K562 (cell line): ENCODE data around the gene NDST4. TPM values are rescaled to one million over a fixed set of nuclear protein-coding genes. Genes with fewer than 3 reads are reported as not detected.

Experiments
- ATAC-seq: fragments of 200-7000 bp; cut with Tn5 transposase; 3 replicates; pipeline ENCODE4 v1.9.1; 2020; ENCODE audit warnings: moderate library complexity
- BruUV-seq: library from RNA; stranded (reverse); fragments of 400-500 nt; replicated peaks from 2 replicates; lab custom pipeline; 2021; lab: Mats Ljungman, UMichigan
- CTCF ChIA-PET: fragments of 300-600 bp; formaldehyde crosslinking; extraction: SDS; loops from one replicate; lab custom pipeline; 2021; ENCODE audit warnings: low intra/inter-chr PET ratio; lab: Yijun Ruan, JAX
- POLR2A ChIA-PET: fragments of 300-600, 350-650 bp; sonication (Branson Sonifier 250); formaldehyde crosslinking; extraction: SDS; loops from one replicate; lab custom pipeline; 2021; ENCODE audit warnings: antibody characterized with exemption, inconsistent platforms; lab: Yijun Ruan, JAX
- DNase-seq, 4 experiments: peaks; one replicate each; pipeline versions ENCODE4 v3.0.0 to v3.0.0-alpha.2; 2011 to 2018; ENCODE audit warnings: low spot score in 3 of 4, mixed read lengths in 3 of 4; ENCODE audit errors: extremely low read depth in 1 of 4
- FAIRE-seq: peaks from 2 replicates; lab custom pipeline; 2011; peaks lifted over from hg19 to GRCh38; lab: Jason Lieb, UNC
- H2AFZ ChIP-seq: 2 replicates; pipeline ENCODE4 v1.6.0; 2011; ENCODE audit warnings: low read depth, low read length, control low read depth, inconsistent platforms
- H3K27ac ChIP-seq: fragments of 200-600 bp; 3 replicates; pipeline ENCODE4 v1.8.0; 2011; ENCODE audit warnings: low read depth, mild to moderate bottlenecking, control low read depth, inconsistent platforms, low read length, moderate library complexity, mixed read lengths; ENCODE audit errors: extremely low read depth
- H3K27me3 ChIP-seq, 2 experiments: fragments of 300-600 bp in 1 of 2; 2 replicates in 1 of 2; 3 replicates in 1 of 2; pipeline versions ENCODE4 v1.6.0 to v1.8.0; 2011; ENCODE audit warnings: inconsistent platforms in 2 of 2, low read length in 2 of 2, mild to moderate bottlenecking in 1 of 2, mixed read lengths in 1 of 2, moderate library complexity in 1 of 2; ENCODE audit not compliant: control insufficient read depth in 2 of 2, insufficient read depth in 2 of 2
- H3K36me3 ChIP-seq: fragments of 300-600 bp; 3 replicates; pipeline ENCODE4 v1.8.0; 2011; ENCODE audit warnings: mild to moderate bottlenecking, low read length, inconsistent platforms; ENCODE audit not compliant: control insufficient read depth, insufficient read depth
- H3K4me1 ChIP-seq, 2 experiments: fragments of 200-600 bp in 1 of 2; replicated peaks in 1 of 2; 2 replicates in 1 of 2; 3 replicates in 1 of 2; pipeline versions ENCODE4 v1.5.1 to v1.8.0; 2011; ENCODE audit warnings: inconsistent platforms in 2 of 2, low read length in 2 of 2, mild to moderate bottlenecking in 1 of 2, mixed read lengths in 1 of 2, moderate library complexity in 1 of 2; ENCODE audit not compliant: control insufficient read depth in 2 of 2, insufficient read depth in 2 of 2
- H3K4me2 ChIP-seq: 2 replicates; pipeline ENCODE4 v1.6.1; 2011; ENCODE audit warnings: low read length, control low read depth, inconsistent platforms, mixed read lengths; ENCODE audit not compliant: insufficient read depth
- H3K4me3 ChIP-seq: fragments of 200-600 bp; sonication (generic), shearing (Covaris generic); 2 replicates; pipeline ENCODE4 v1.5.1; 2016; ENCODE audit warnings: control low read depth, inconsistent platforms
- H3K79me2 ChIP-seq: fragments of 200-600 bp; 3 replicates; pipeline ENCODE4 v1.8.0; 2011; ENCODE audit warnings: low read length, inconsistent platforms; ENCODE audit not compliant: control insufficient read depth, insufficient read depth
- H3K9ac ChIP-seq, 2 experiments: 2 replicates each; pipeline versions ENCODE4 v1.6.0 to v1.6.1; 2011; ENCODE audit warnings: low read depth in 2 of 2, low read length in 2 of 2, control low read depth in 1 of 2, inconsistent platforms in 1 of 2, mild to moderate bottlenecking in 1 of 2, mixed read lengths in 1 of 2; ENCODE audit not compliant: insufficient read depth in 1 of 2
- H3K9me1 ChIP-seq: one replicate; pipeline ENCODE4 v1.6.0; 2011; ENCODE audit warnings: inconsistent platforms, mild to moderate bottlenecking, low read length, moderate library complexity; ENCODE audit not compliant: control insufficient read depth, insufficient read depth
- H3K9me3 ChIP-seq: replicated peaks from 2 replicates; pipeline ENCODE4 v1.5.1; 2011; ENCODE audit warnings: low read depth, low read length, inconsistent platforms; ENCODE audit not compliant: control insufficient read depth, insufficient read depth
- H4K20me1 ChIP-seq: replicated peaks from 2 replicates; pipeline ENCODE4 v1.6.1; 2011; ENCODE audit warnings: low read length, inconsistent platforms, mixed read lengths; ENCODE audit not compliant: control insufficient read depth, insufficient read depth
- NRF1 ChIP-seq, 2 experiments: fragments of 450-650 bp; IDR thresholded peaks in 1 of 2; conservative IDR thresholded peaks in 1 of 2; 2 replicates each; pipeline ENCODE4 v1.6.1; 2014; ENCODE audit warnings: mild to moderate bottlenecking in 2 of 2
- WGBS: fragments of 100-300 bp; shearing (Covaris generic); methylation state at CpG from one replicate; pipeline ENCODE4 v1.1.6; 2016; ENCODE audit warnings: low coverage, mixed read lengths; ENCODE audit not compliant: insufficient coverage; ENCODE audit errors: missing lambda C conversion rate; 5-methylcytosine and 5-hydroxymethylcytosine counted together
- in situ Hi-C: fragments of 300-500 bp; cut with MboI; formaldehyde crosslinking; loops from 4 replicates; pipeline ENCODE4 v1.15.0; 2018; ENCODE audit warnings: inconsistent platforms, mixed read lengths
- intact Hi-C: fragments of 100-400 bp; cut with micrococcal nuclease; formaldehyde crosslinking; loops from 2 replicates; pipeline ENCODE4 v1.14.2; 2022
- polyA plus RNA-seq, 8 experiments: library from polyadenylated mRNA; depleted of rRNA in 4 of 8; stranded (reverse) in 5 of 8; unstranded in 3 of 8; fragments of >200 nt; fragmentation: Nextera tagmentation in 2 of 8; fragmentation: Illumina TruSeq in 1 of 8; extraction: Ambion mirVana in 2 of 8; extraction: Trizol in 1 of 8; gene quantifications; 2 replicates each; pipeline versions ENCODE4 v1.2.1 to v1.2.3, GENCODE V29; 2011 to 2014; ENCODE audit warnings: inconsistent platforms in 1 of 8, missing spikeins in 1 of 8
- total RNA-seq, 7 experiments: library from RNA; depleted of rRNA in 6 of 7; stranded (reverse); fragments of >200 nt in 6 of 7; fragmentation: Illumina TruSeq in 2 of 7; extraction: Trizol in 2 of 7; gene quantifications; 2 replicates each; pipeline versions ENCODE4 v1.2.1 to v1.2.3, GENCODE V29; 2011 to 2021; ENCODE audit warnings: low replicate concordance in 1 of 7
- TF ChIP-seq, protein P1 (sequence below): IDR thresholded peaks from 2 replicates; pipeline ENCODE4 v1.6.1; 2016; ENCODE audit warnings: missing genetic modification characterization, missing compliant biosample characterization
- TF ChIP-seq, protein P2 (sequence below): fragments of 450-650 bp; formaldehyde crosslinking; IDR thresholded peaks from 2 replicates; pipeline ENCODE4 v1.4.0; 2020; ENCODE audit warnings: mild to moderate bottlenecking, mixed read lengths

Gene NDST4
- total and polyA plus RNA-seq, 9 of the 15 experiments (the other 6 are each of a cell fraction or from before 2014, with no cell fraction given), result not detected

- no peak overlapping the region for H3K27ac ChIP-seq
- H4K20me1 ChIP-seq, result no peaks in the 10 kb centered on the region
- H3K4me2 ChIP-seq, result no peak overlapping the region
- no peak for FAIRE-seq
- H3K9me1 ChIP-seq, result no peaks in the 10 kb centered on the region
- intact Hi-C loops (no loop called here), in situ Hi-C loops (no loop called here)
- no peaks in the 10 kb centered on the region for H3K79me2 ChIP-seq
- ChIA-PET CTCF (no interaction called here), POLR2A (no interaction called here)
- TF ChIP-seq, protein P1, sequence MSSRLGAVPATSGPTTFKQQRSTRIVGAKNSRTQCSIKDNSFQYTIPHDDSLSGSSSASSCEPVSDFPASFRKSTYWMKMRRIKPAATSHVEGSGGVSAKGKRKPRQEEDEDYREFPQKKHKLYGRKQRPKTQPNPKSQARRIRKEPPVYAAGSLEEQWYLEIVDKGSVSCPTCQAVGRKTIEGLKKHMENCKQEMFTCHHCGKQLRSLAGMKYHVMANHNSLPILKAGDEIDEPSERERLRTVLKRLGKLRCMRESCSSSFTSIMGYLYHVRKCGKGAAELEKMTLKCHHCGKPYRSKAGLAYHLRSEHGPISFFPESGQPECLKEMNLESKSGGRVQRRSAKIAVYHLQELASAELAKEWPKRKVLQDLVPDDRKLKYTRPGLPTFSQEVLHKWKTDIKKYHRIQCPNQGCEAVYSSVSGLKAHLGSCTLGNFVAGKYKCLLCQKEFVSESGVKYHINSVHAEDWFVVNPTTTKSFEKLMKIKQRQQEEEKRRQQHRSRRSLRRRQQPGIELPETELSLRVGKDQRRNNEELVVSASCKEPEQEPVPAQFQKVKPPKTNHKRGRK (tag), result no peak
- TF ChIP-seq, all 486 proteins: peak for 0
- Histone ChIP-seq H3K4me3 (no peak overlapping the region), H3K4me1 (no peaks in the 10 kb centered on the region), H3K9ac (no peak overlapping the region), H3K36me3 (no peaks in the 10 kb centered on the region), H3K27me3 (no peaks in the 10 kb centered on the region), H3K9me3 (0 out of 2 replicates have a peak, but pooled peaks cover 1% of the 10 kb centered on the region), H2AFZ (no peak overlapping the region)
- WGBS, result 0% methylated on average over 2 of the region's 2 CpGs
- DNase-seq (no peak), ATAC-seq (no peak)
- no TSS peak for BruUV-seq
Measured at GRCh38 chr4:115128037-115128436, 14.6 kb upstream of the NDST4 start.

DNA sequence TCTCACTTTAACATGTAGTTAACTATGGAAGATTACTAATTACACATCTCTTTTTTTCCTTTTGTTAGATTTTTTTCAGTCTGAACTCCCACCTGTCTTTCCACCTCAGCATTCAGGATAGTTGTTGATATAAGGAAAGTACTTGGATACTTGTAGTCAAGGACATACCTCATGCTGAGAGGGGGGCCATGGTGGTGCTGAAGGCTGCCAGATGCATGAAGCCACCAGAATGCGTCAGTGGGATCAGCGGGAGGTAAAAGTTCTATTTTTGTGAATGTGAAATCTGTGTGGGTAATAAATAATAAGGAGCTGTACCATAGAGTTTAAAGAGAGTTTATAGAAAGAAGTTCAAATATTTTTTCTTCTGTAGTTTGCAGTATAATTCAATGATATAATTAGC lies 13.1 kb upstream of the NDST4 start:
- 0 out of 2 replicates have a peak, but pooled peaks cover 1% of the 10 kb centered on the region for H3K9me3 ChIP-seq
- in situ Hi-C loops, result no loop called here
- no TSS peak for BruUV-seq
- FAIRE-seq (no peak), ATAC-seq (no peak), DNase-seq (no peak)
- no peak overlapping the region for H2AFZ ChIP-seq
- intact Hi-C loops, result no loop called here
- ChIA-PET CTCF (no interaction called here), POLR2A (no interaction called here)
- H3K27me3 ChIP-seq, result no peaks in the 10 kb centered on the region
- no peak overlapping the region for H3K4me2 ChIP-seq
- H3K79me2 ChIP-seq, result no peaks in the 10 kb centered on the region
- no peaks in the 10 kb centered on the region for H3K4me1 ChIP-seq
- H3K27ac ChIP-seq, result no peak overlapping the region
- 0% methylated on average over 2 of the region's 2 CpGs for WGBS
- no peaks in the 10 kb centered on the region for H3K9me1 ChIP-seq
- no peak overlapping the region for H3K4me3 ChIP-seq
- H3K36me3 ChIP-seq, result no peaks in the 10 kb centered on the region
- H4K20me1 ChIP-seq, result no peaks in the 10 kb centered on the region
- no peak overlapping the region for H3K9ac ChIP-seq
- TF ChIP-seq NRF1 (conservative IDR thresholded peaks at IDR 0.05 in 1 of 2, IDR thresholded peaks at IDR 0.05 in 1 of 2), result no peak
- TF ChIP-seq, protein P2, sequence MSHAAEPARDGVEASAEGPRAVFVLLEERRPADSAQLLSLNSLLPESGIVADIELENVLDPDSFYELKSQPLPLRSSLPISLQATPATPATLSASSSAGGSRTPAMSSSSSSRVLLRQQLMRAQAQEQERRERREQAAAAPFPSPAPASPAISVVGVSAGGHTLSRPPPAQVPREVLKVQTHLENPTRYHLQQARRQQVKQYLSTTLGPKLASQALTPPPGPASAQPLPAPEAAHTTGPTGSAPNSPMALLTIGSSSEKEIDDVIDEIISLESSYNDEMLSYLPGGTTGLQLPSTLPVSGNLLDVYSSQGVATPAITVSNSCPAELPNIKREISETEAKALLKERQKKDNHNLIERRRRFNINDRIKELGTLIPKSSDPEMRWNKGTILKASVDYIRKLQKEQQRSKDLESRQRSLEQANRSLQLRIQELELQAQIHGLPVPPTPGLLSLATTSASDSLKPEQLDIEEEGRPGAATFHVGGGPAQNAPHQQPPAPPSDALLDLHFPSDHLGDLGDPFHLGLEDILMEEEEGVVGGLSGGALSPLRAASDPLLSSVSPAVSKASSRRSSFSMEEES (CRISPR knock-in tag), result no peak
